Tibial nerve (tissue), 4 donors: ENCODE results near the gene TMED1.

ENCODE experiments used
- CTCF ChIP-seq, 5 experiments: fragments of 200-600 bp in 3 of 5; fragments of 450-650 bp in 2 of 5; sonication (generic) in 3 of 5; IDR thresholded peaks; one replicate each; pipeline ENCODE4 v1.5.1; 2016 to 2019; ENCODE audit warnings: antibody characterized with exemption in 5 of 5, mild to moderate bottlenecking in 3 of 5, moderate library complexity in 2 of 5
- EP300 ChIP-seq, 2 donors: sonication (generic); formaldehyde crosslinking; IDR thresholded peaks; one replicate each; pipeline ENCODE4 v1.6.1; 2017; ENCODE audit warnings: antibody characterized with exemption in 2 of 2, mild to moderate bottlenecking in 1 of 2
- POLR2A ChIP-seq, 2 donors: fragments of 450-650 bp; IDR thresholded peaks; one replicate each; pipeline ENCODE4 v1.6.1; 2017; ENCODE audit warnings: antibody characterized with exemption in 2 of 2, mild to moderate bottlenecking in 2 of 2, moderate library complexity in 2 of 2

GRCh38 chr19:10789866-10790265 lies 46.1 kb downstream of the TMED1 start:
- TF ChIP-seq CTCF (IDR thresholded peaks at IDR 0.05) (no peak), POLR2A (IDR thresholded peaks at IDR 0.05) (no peak), EP300 (IDR thresholded peaks at IDR 0.05) (no peak)
